ENCODE measurements around the gene SUFU.

GRCh38 chr10:102598243-102598642 lies 94.5 kb downstream of the SUFU start:
- TF ChIP-seq GATA3 (IDR thresholded peaks at IDR 0.05; ENCODE audit: low read depth, low read length) (no peak), GATA2 (IDR thresholded peaks at IDR 0.05; ENCODE audit: low read depth, low read length) (no peak)

All from SH-SY5Y (cell line).